Activated T-helper 17 cell treated with anti-CD3 and anti-CD28 coated beads, Interleukin-2, amount 50 U/mL, for 72 hours (primary cell): ENCODE measurements around the gene RNF223. TPM values are rescaled to one million over a fixed set of nuclear protein-coding genes. Genes with fewer than 3 reads are reported as not detected.

Experiments used
- ATAC-seq: fragments of 150-1000 bp; cut with Tn5 transposase; replicated peaks from 2 replicates; pipeline ENCODE4 v1.10.0; 2021; ENCODE audit warnings: mild to moderate bottlenecking, moderate library complexity
- H3K27ac Mint-ChIP-seq: one replicate; pipeline ENCODE4 v1.8.0; 2022; ENCODE audit warnings: mixed read lengths
- H3K27me3 Mint-ChIP-seq: one replicate; pipeline ENCODE4 v1.8.0; 2022; ENCODE audit warnings: mixed read lengths
- H3K36me3 Mint-ChIP-seq: one replicate; pipeline ENCODE4 v1.8.0; 2022; ENCODE audit warnings: low read depth, mild to moderate bottlenecking, mixed read lengths
- H3K4me1 Mint-ChIP-seq: one replicate; pipeline ENCODE4 v1.8.0; 2022; ENCODE audit warnings: mixed read lengths
- H3K4me3 Mint-ChIP-seq: one replicate; pipeline ENCODE4 v1.8.0; 2022; ENCODE audit warnings: mild to moderate bottlenecking, mixed read lengths
- H3K9me3 Mint-ChIP-seq: one replicate; pipeline ENCODE4 v1.8.0; 2022; ENCODE audit warnings: mixed read lengths
- total RNA-seq, 2 donors: library from RNA; stranded (reverse); gene quantifications; one replicate each; pipeline ENCODE4 v1.2.3, GENCODE V29; 2022

The RNF223 gene
- total RNA-seq, 2 donors from 2014 or later, result not detected

DNA sequence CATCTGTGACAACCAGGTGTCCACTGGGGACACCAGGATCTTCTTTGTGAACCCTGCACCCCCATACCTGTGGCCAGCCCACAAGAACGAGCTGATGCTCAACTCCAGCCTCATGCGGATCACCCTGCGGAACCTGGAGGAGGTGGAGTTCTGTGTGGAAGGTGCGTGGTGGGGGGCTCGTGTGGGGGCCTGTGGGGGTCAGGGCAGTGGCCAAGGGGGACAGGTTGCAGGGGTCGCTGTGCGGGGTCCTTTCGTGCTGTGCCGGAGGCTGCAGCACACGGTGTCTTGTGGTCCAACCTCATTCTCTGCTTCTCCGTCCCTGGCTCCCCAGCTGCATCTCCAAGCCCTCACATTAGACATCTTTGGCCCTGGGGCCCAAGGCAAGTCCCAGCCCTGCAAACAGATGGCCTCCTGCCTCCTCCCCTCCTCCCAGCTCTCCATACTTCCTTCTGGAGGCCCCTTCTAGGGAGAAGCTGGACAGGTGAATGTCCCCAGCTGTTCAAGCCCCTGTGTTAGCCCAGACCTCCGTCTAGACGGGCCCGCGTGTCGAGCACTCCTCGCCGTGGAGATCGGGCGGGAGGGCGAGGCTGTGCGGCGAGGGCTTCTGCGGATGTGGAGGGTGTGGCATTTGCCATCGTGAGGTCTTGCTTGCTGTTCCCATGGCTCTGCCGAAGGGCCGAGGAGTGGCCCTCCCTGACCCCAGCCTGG is 51.6 kb downstream of the RNF223 start:
- Mint-ChIP-seq H3K36me3 (no peaks in the 10 kb centered on the region), H3K27ac (no peak overlapping the region), H3K4me3 (no peak overlapping the region), H3K9me3 (no peaks in the 10 kb centered on the region), H3K4me1 (no peaks in the 10 kb centered on the region), H3K27me3 (peaks cover 3% of the 10 kb centered on the region)
- no peak for ATAC-seq

- no peaks in the 10 kb centered on the region for H3K36me3 Mint-ChIP-seq
- H3K4me3 Mint-ChIP-seq, result no peak overlapping the region
- H3K27ac Mint-ChIP-seq, result no peak overlapping the region
- H3K27me3 Mint-ChIP-seq, result peaks cover 3% of the 10 kb centered on the region
- ATAC-seq, result peak; percentile 11
- H3K4me1 Mint-ChIP-seq, result no peaks in the 10 kb centered on the region
- H3K9me3 Mint-ChIP-seq, result no peaks in the 10 kb centered on the region
Observed at GRCh38 chr1:1021920-1022259, 52.2 kb downstream of the RNF223 start.

GRCh38 chr1:1021010-1021919 is 52.8 kb downstream of the RNF223 start:
- H3K9me3 Mint-ChIP-seq, result no peaks in the 10 kb centered on the region
- H3K36me3 Mint-ChIP-seq, result no peaks in the 10 kb centered on the region
- no peaks in the 10 kb centered on the region for H3K4me1 Mint-ChIP-seq
- H3K27me3 Mint-ChIP-seq, result peaks cover 3% of the 10 kb centered on the region
- no peak for ATAC-seq
- H3K27ac Mint-ChIP-seq, result no peak overlapping the region
- peak overlapping the region; percentile 10 for H3K4me3 Mint-ChIP-seq

Other genes starting within 250 kb of the RNF223 start
- not detected for gene SAMD11, start 150.4 kb downstream of the RNF223 start, total RNA-seq
- 100 to 1,000 TPM in 1 of 2 donors, 10 to 100 TPM in 1; 57.6 to 141 TPM for gene NOC2L, start 115.0 kb downstream of the RNF223 start, total RNA-seq
- gene KLHL17, start 113.7 kb downstream of the RNF223 start, total RNA-seq, result 10 to 100 TPM; 17.4 to 17.8 TPM
- gene PLEKHN1, start 107.8 kb downstream of the RNF223 start, total RNA-seq, result 1 to 10 TPM; 2.8 to 6.3 TPM
- gene PERM1, start 92.2 kb downstream of the RNF223 start, total RNA-seq, result not detected
- 1 to 10 TPM in 1 of 2 donors, not detected in 1; 2.5 TPM for gene HES4, start 74.2 kb downstream of the RNF223 start, total RNA-seq
- 10 to 100 TPM; 13.5 to 36.5 TPM for gene ISG15, start 60.8 kb downstream of the RNF223 start, total RNA-seq
- gene AGRN, start 54.2 kb downstream of the RNF223 start, total RNA-seq, result 10 to 100 TPM; 12.1 to 87.6 TPM
- gene C1orf159, start 41.8 kb upstream of the RNF223 start, total RNA-seq, result 10 to 100 TPM; 15.7 to 18.8 TPM
- gene TTLL10, start 99.6 kb upstream of the RNF223 start, total RNA-seq, result under 1 TPM in 1 of 2 donors, not detected in 1; 0.11 TPM
- 100 to 1,000 TPM; 105 to 796 TPM for gene TNFRSF18, start 132.3 kb upstream of the RNF223 start, total RNA-seq
- 1,000 to 10,000 TPM in 1 of 2 donors, 100 to 1,000 TPM in 1; 384 to 1,007 TPM for gene TNFRSF4, start 139.8 kb upstream of the RNF223 start, total RNA-seq
- gene SDF4, start 157.7 kb upstream of the RNF223 start, total RNA-seq, result 100 to 1,000 TPM; 169 to 773 TPM
- gene B3GALT6, start 157.9 kb upstream of the RNF223 start, total RNA-seq, result 10 to 100 TPM; 10.9 to 16.7 TPM
- gene C1QTNF12, start 172.4 kb upstream of the RNF223 start, total RNA-seq, result 1 to 10 TPM; 1.8 to 7.5 TPM
- 10 to 100 TPM; 68.7 to 78.0 TPM for gene UBE2J2, start 199.5 kb upstream of the RNF223 start, total RNA-seq
- 1 to 10 TPM; 4.7 to 9.8 TPM for gene SCNN1D, start 206.1 kb upstream of the RNF223 start, total RNA-seq
- 10 to 100 TPM; 41.4 to 43.3 TPM for gene ACAP3, start 233.6 kb upstream of the RNF223 start, total RNA-seq
- gene PUSL1, start 234.3 kb upstream of the RNF223 start, total RNA-seq, result 10 to 100 TPM; 15.9 to 24.0 TPM